VCaP (cell line): ENCODE data around the gene TEKTIP1.

Experiments
- H3K27ac ChIP-seq: fragments of 450-650 bp; 2 replicates; pipeline ENCODE4 v1.5.1; 2017
- CTCF ChIP-seq: fragments of 450-650 bp; conservative IDR thresholded peaks from 2 replicates; pipeline ENCODE4 v1.5.1; 2017; ENCODE audit warnings: mild to moderate bottlenecking, moderate library complexity

Gene TEKTIP1

GRCh38 chr19:3547301-3547731 is 8.3 kb downstream of the TEKTIP1 start:
- TF ChIP-seq CTCF = 0 out of 2 replicates have a peak, but pooled peaks have one; percentile 33
- H3K27ac ChIP-seq = no peak overlapping the region

DNA sequence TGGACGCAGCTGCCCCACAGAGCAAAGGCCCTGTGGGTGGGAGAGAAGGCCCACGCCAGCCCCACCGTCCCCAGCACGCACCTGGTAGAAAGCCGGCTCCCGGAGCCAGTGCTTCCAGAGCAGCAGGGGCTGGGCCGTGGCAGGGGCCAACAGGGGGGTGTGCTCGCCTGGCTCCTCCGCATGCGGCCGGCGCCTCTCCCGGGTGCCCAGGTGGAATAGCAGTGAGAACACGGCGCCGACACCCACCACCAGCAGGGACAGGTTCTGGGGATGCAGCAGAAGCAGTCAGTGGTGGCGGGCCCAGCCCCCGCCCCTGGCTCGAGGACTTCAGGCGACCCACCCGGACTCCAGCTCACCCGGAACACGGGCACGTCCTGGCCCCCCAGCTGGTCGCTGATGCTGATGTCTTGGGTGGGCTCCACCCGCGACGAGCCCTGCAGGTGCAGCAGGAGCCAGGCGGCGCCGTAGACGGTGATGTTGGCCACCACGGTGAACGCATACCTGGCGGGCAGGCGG is 8.9 kb downstream of the TEKTIP1 start:
- TF ChIP-seq CTCF = no peak

DNA sequence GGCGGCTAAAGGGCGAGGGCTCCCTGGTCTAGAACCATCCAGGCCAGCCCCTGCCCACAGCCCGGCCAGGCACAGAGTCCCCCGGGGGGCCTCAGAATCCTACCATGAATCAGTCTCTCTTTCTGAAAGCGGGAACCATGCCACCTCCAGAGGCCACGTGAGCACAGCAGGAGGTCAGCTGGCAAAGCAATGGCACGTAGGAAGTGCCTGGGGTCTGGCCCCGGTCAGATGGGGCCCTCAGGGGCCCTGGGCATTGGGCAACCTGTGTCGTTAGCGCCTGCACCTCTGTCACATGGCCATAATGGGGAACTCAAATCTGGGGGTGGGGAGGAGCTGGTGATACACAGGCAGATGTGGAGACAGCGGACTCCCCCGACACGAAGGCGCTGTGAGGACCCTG is 9.6 kb downstream of the TEKTIP1 start:
- TF ChIP-seq CTCF = no peak
- H3K27ac ChIP-seq = no peak overlapping the region

More for the DNA sequence above, 8.9 kb downstream of the TEKTIP1 start:
- H3K27ac ChIP-seq = no peak overlapping the region

DNA sequence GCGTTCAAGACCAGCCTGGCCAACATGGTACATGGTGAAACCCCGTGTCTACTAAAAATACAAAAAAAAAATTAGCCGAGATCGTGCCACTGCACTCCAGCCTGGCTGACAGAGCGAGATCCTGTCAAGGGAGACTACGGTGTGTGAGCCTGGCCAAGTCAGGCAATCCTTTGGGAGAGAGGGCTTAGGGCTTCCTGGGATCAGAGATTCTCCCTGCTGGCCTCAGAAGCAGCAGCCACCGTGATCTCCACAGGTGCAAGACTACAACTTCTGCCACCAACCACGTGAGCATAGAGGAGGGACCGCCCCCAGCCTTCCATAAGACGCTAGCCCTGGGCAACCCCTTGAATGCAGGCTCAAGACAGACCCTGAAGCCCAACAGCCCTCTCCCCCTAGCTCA is 10.8 kb downstream of the TEKTIP1 start:
- no peak overlapping the region for H3K27ac ChIP-seq
- no peak for TF ChIP-seq CTCF

DNA sequence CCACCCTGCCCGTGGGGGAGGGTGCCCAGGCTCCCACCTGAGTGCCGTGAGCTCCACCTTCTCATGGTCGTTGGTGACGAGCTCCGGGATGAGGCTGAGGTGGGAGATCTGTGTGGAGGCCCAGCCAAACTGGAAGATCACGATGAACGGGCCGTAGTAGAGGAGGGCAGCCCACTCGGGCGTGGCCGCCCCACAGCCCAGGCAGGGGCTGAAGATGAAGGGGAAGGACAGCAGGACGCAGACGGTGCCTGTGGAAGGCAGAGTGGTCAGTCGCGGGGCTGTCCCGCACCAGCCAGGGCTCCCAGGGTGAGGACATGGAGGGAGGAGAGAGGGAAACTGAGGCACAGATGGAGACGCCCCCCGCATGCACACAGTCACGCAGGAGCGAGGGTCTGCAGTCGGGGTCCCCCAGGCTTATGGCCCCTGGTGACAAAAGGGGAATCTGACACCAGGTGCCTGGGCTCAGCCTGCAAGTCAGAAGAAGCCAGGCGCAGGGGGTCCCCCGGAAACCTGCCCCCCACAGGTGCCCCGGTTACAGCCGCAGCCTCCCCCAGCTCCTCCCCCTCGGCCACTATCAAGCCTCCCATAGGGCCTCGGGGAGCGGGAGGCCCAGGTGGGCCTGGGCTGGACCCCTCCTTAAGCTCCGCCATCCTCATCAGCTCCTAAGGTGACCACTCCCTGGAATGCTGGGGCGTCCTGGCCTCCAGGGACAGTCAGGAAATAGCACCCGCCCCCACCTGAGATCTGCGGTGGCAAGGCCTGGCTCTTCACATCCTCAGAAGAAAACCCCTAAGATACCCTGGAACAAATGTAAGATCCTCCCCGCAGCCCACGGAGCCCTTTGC is 12.2 kb downstream of the TEKTIP1 start:
- H3K27ac ChIP-seq = no peak overlapping the region
- no peak for TF ChIP-seq CTCF

DNA sequence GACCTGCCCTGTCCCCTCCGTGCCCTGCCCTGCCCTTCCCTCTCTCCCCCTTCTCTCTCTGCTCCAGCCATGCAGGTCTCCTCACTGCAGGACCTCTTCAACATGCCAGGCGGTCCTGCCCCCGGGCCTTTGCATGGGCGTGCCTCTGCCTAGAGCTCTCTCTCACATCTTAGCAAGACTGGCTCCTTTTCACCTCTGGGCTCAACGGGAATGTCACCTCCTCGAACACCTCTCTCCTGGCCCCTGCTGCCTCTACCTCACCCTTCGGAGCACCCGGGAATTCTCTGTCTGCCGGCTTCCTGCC is 12.8 kb downstream of the TEKTIP1 start:
- no peak overlapping the region for H3K27ac ChIP-seq
- no peak for TF ChIP-seq CTCF

GRCh38 chr19:3554254-3555083 is 15.5 kb downstream of the TEKTIP1 start:
- no peak overlapping the region for H3K27ac ChIP-seq
- TF ChIP-seq CTCF = no peak
